ENCODE measurements around the gene NT5C1A.

Gene NT5C1A

DNA sequence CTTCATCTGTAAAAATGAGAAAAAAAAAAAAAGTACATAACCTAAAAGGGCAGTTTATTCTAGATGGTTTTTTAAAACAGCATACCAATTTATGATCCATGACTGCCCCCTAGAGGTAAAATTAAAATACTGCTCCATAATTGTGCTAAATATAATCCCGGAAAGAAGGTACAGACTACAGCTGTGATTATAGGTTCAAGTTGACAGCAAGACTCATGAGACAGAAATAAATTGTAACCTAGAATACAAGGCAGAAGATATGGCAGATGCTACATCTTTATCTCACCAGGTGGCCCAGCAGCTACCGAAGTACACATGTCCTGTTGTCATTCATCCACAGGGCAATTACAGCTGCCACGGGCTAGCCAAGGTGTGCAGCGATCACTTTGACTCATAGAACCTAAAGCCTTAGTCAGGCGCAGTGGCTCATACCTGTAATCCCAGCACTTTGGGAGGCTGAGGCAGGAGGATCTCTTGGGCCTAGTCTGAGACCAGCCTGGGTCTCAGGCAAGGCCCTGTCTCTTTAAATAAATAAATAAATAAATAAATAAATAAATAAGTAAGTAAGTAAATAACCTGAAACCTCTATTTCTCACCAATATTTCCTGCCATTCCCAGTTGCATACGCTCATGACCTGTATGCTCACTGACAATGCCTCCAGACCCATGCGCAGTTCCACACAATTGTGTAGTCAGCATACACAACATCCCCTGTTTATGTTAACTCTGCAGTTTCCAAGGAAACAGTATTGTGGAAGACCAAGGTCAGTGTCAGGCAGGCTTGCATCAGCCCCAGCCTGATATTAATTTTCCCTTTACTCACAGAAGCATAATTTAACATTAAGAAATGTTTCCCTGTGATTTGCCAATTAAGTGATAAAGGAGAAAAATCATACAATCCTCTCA lies 48.4 kb upstream of the NT5C1A start (continued):
- peak; percentile 31; the same call in 1 of the 2 replicates for TF ChIP-seq GLI2 (tag by site-specific recombination; IDR thresholded peaks at IDR 0.05; ENCODE audit: borderline replicate concordance, low read depth)
- TF ChIP-seq, protein P1, sequence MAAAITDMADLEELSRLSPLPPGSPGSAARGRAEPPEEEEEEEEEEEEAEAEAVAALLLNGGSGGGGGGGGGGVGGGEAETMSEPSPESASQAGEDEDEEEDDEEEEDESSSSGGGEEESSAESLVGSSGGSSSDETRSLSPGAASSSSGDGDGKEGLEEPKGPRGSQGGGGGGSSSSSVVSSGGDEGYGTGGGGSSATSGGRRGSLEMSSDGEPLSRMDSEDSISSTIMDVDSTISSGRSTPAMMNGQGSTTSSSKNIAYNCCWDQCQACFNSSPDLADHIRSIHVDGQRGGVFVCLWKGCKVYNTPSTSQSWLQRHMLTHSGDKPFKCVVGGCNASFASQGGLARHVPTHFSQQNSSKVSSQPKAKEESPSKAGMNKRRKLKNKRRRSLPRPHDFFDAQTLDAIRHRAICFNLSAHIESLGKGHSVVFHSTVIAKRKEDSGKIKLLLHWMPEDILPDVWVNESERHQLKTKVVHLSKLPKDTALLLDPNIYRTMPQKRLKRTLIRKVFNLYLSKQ (tag by site-specific recombination; IDR thresholded peaks at IDR 0.05; ENCODE audit: borderline replicate concordance), result 0 out of 2 replicates have a peak, but pooled peaks have one; percentile 68
- peak; percentile 80 for TF ChIP-seq ZNF555 (tag by site-specific recombination; conservative IDR thresholded peaks at IDR 0.05)
- TF ChIP-seq ZBTB21 (tag by site-specific recombination; IDR thresholded peaks at IDR 0.05), result peak; percentile 66
- TF ChIP-seq ZXDB (tag by site-specific recombination; IDR thresholded peaks at IDR 0.05), result peak; percentile 83
- TF ChIP-seq ZNF23 (tag by site-specific recombination; IDR thresholded peaks at IDR 0.05; ENCODE audit: borderline replicate concordance), result 0 out of 2 replicates have a peak, but pooled peaks have one; percentile 55
- TF ChIP-seq ZNF404 (tag by site-specific recombination; IDR thresholded peaks at IDR 0.05), result peak; percentile 92; the same call in 1 of the 2 replicates
- TF ChIP-seq, protein P2, sequence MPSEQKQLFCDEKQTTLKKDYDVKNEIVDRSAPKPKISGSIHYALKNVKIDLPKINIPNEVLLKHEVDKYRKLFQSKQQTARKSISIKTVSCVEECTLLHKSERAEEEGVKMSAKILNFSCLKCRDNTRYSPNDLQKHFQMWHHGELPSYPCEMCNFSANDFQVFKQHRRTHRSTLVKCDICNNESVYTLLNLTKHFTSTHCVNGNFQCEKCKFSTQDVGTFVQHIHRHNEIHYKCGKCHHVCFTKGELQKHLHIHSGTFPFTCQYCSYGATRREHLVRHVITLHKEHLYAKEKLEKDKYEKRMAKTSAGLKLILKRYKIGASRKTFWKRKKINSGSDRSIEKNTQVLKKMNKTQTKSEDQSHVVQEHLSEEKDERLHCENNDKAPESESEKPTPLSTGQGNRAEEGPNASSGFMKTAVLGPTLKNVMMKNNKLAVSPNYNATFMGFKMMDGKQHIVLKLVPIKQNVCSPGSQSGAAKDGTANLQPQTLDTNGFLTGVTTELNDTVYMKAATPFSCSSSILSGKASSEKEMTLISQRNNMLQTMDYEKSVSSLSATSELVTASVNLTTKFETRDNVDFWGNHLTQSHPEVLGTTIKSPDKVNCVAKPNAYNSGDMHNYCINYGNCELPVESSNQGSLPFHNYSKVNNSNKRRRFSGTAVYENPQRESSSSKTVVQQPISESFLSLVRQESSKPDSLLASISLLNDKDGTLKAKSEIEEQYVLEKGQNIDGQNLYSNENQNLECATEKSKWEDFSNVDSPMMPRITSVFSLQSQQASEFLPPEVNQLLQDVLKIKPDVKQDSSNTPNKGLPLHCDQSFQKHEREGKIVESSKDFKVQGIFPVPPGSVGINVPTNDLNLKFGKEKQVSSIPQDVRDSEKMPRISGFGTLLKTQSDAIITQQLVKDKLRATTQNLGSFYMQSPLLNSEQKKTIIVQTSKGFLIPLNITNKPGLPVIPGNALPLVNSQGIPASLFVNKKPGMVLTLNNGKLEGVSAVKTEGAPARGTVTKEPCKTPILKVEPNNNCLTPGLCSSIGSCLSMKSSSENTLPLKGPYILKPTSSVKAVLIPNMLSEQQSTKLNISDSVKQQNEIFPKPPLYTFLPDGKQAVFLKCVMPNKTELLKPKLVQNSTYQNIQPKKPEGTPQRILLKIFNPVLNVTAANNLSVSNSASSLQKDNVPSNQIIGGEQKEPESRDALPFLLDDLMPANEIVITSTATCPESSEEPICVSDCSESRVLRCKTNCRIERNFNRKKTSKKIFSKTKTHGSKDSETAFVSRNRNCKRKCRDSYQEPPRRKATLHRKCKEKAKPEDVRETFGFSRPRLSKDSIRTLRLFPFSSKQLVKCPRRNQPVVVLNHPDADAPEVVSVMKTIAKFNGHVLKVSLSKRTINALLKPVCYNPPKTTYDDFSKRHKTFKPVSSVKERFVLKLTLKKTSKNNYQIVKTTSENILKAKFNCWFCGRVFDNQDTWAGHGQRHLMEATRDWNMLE (tag by site-specific recombination; conservative IDR thresholded peaks at IDR 0.05; ENCODE audit: low read depth), result peak; percentile 95
- peak; percentile 87; the same call in 1 of the 2 replicates for TF ChIP-seq ZNF140 (tag by site-specific recombination; IDR thresholded peaks at IDR 0.05)
- TF ChIP-seq, protein P3, sequence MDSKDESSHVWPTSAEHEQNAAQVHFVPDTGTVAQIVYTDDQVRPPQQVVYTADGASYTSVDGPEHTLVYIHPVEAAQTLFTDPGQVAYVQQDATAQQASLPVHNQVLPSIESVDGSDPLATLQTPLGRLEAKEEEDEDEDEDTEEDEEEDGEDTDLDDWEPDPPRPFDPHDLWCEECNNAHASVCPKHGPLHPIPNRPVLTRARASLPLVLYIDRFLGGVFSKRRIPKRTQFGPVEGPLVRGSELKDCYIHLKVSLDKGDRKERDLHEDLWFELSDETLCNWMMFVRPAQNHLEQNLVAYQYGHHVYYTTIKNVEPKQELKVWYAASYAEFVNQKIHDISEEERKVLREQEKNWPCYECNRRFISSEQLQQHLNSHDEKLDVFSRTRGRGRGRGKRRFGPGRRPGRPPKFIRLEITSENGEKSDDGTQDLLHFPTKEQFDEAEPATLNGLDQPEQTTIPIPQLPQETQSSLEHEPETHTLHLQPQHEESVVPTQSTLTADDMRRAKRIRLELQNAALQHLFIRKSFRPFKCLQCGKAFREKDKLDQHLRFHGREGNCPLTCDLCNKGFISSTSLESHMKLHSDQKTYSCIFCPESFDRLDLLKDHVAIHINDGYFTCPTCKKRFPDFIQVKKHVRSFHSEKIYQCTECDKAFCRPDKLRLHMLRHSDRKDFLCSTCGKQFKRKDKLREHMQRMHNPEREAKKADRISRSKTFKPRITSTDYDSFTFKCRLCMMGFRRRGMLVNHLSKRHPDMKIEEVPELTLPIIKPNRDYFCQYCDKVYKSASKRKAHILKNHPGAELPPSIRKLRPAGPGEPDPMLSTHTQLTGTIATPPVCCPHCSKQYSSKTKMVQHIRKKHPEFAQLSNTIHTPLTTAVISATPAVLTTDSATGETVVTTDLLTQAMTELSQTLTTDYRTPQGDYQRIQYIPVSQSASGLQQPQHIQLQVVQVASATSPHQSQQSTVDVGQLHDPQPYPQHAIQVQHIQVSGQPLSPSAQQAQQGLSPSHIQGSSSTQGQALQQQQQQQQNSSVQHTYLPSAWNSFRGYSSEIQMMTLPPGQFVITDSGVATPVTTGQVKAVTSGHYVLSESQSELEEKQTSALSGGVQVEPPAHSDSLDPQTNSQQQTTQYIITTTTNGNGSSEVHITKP (tag by site-specific recombination; IDR thresholded peaks at IDR 0.05), result no peak
- TF ChIP-seq, protein P4, sequence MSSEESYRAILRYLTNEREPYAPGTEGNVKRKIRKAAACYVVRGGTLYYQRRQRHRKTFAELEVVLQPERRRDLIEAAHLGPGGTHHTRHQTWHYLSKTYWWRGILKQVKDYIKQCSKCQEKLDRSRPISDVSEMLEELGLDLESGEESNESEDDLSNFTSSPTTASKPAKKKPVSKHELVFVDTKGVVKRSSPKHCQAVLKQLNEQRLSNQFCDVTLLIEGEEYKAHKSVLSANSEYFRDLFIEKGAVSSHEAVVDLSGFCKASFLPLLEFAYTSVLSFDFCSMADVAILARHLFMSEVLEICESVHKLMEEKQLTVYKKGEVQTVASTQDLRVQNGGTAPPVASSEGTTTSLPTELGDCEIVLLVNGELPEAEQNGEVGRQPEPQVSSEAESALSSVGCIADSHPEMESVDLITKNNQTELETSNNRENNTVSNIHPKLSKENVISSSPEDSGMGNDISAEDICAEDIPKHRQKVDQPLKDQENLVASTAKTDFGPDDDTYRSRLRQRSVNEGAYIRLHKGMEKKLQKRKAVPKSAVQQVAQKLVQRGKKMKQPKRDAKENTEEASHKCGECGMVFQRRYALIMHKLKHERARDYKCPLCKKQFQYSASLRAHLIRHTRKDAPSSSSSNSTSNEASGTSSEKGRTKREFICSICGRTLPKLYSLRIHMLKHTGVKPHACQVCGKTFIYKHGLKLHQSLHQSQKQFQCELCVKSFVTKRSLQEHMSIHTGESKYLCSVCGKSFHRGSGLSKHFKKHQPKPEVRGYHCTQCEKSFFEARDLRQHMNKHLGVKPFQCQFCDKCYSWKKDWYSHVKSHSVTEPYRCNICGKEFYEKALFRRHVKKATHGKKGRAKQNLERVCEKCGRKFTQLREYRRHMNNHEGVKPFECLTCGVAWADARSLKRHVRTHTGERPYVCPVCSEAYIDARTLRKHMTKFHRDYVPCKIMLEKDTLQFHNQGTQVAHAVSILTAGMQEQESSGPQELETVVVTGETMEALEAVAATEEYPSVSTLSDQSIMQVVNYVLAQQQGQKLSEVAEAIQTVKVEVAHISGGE (tag by site-specific recombination; conservative IDR thresholded peaks at IDR 0.05; ENCODE audit: low read depth), result peak; percentile 78
- peak; percentile 54; the same call in 1 of the 2 replicates for TF ChIP-seq OVOL3 (tag by site-specific recombination; IDR thresholded peaks at IDR 0.05)
- no peak for TF ChIP-seq ZNF16 (tag by site-specific recombination; IDR thresholded peaks at IDR 0.05; ENCODE audit: low read depth)
- peak; percentile 77; the same call in 1 of the 2 replicates for TF ChIP-seq ZNF223 (tag by site-specific recombination; IDR thresholded peaks at IDR 0.05)

All from HEK293 (cell line).